HG03139 (cell line): ENCODE results near the gene RGL1.
A peak's percentile ranks its signal among the peaks of the same experiment; 100 is the strongest.

Experiments used
- ATAC-seq: cut with Tn5 transposase; IDR thresholded peaks from one replicate; pipeline ENCODE4 v1.9.1; 2021; ENCODE audit not compliant: unreplicated experiment

Gene RGL1

DNA sequence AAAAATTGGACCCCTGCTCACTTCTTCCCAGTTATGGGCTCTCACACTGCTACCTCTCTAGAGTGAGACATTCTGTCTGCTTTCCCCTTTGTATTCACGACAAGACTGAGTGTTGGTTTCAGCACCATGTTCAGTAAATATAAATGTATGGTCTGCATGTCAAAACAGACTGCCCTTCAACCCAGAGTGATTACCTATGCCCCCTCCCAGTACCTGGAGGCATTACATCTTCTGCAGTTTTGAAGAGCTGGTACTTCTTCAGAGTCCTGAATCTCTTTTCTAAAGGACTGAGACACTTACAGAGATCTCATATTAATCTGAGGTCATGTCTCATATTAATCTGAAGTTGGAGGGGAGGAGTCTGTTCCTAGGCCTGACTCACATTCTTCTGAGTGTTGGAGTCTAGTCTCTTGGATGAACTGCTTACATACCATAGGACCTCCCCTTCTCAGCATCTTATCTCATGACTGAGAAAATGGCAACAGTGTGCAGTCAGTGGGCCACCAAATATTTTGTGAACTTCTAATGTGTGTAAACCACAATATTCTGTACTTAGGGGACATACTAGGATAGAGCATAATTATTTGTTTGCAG, 80.3 kb downstream of the RGL1 start:
- ATAC-seq, result no peak

DNA sequence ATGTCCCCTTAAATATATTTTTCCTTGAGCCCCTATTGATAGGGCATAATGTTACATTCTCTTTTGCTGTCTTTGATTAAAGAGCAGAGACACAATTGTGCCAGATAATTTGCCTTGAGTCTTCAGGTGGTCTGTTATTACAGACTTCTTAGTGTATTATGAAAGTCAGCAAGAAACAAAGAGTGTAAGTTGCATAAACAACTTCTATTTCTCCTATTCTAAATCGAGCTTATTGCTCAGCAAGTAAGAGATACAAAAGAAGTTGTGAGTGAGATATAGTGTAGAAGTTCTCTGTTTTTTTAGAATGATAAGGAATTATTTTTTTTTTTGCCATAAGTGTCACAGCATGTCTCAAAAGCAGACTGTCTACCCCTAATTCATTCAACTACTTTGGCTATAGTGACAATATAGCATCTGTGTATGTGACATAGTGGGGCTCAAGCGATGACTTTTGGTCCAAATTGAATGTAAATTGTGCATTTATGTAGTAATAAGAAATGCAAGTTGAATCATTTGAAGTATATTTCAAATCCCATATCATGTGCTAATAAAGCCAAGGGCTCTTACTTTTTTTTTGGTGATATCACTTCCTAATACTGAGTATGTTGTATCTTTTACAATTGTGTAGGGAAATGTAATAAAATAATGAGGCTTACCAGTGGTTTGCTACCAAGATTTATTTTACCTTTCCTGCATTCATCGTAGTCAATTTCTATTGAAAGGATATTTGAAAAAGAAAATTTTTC, 81.3 kb downstream of the RGL1 start:
- no peak for ATAC-seq

DNA sequence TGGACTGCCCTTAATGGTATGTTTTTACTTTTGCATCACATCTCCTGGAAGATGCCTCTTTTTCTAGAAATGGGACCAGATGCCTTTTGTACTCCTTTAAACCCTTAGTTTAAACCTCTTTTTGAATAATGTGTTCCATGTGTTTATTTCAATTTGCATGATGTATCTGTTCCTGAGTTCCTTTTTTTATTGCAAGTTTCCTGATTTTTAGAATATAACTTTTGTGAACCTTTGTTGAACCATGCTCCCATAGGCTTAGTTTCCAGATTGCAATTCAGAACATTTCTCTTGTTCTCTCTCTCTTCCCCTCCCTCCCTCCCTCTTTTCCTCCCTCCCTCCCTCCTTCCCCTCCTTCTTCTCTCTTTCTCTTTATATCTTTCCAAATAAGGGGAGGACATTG, 81.9 kb downstream of the RGL1 start:
- ATAC-seq, result no peak

DNA sequence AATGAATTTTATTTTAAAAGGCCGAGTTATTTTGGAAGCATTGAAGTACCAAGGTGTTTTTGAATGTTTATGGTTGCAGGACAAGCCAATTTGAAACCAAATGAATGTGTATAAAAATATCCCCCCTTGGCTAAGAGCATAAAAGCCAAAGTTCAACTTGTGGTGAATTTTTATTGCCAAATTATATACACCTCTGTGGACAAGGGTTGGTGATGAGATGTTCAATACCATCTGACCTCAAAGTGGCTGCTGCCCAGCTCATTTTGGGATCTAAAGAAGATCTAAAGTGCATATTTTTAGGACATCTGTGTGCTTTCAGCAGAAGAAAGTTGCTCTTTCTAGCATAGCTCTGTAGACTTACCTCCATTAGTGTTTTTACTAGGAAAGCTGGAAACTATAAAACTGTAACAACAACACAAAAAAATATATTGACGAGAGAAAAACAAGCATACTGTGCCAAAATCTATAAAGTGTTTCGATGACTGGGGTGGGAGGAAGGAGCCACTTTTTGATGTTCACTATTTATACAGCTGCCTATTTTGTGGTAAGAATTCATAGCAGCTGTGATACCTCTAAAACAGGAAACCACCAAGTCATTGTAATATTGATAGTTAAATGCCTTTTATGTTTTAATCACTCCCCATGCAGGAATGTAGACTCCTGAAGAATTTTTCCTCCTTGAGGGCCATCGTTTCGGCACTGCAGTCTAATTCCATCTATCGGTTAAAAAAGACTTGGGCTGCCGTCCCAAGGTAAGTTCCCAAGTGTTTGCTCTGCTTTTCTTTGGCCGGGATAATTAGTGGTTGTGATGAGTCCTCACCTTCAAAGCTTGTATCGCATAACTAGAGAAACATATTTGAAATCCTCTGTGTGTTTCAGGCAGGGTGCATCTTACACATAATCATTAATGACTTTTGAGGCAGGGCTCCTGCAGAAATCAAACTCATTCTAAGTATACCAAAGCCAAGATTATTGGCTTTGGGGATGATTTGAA, 83.2 kb downstream of the RGL1 start:
- no peak for ATAC-seq

DNA sequence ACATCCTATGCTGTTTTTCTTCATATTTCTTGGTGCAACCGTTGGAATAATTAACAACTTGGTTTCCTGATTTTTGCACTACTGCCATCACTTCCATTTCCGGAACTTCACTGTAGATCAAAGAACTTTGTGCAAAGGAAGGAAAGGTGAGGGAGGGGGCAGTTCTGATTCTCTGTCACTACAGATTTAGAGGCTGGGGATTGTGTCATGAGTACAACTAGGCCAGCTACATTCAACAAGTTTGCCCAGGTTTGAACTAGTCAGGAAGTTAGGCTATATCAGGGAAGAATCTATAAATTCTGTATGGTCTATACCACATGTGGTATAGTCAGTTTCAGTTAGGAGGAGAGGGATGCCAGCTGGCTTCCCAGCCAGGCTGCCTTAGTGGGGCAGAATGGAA, 84.2 kb downstream of the RGL1 start:
- no peak for ATAC-seq

DNA sequence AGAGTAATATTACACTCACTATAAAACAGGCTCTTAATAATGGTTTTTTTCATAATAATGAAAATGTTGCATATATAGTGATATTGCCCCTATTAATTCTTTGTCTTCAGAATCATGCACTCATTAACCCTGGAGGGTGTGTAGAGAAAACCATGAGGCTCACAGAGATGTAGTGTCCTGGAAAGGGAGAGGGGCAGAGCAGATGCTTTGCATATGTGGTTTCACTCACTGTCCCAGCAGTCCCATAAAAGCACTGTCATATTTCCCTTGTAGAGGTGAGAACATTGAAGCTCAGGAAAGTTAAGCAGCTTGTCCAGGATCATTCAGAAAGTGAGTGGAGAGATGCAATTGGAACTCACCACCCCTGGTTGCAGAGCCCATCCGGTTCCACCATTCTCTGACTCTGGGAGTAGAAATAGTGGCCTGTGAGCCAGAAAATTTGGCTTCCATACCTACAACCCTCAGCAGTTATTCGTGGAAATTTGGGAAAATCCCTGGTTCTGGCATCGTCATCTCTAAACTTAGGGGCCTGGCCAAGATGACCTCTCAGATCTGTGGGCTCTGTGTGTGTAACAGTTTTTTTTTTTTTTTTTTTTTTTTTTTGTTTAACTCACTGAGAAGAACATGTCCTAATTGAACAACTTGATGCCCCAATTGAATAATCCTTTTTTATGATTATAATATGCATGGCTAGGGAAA, 86.4 kb downstream of the RGL1 start:
- peak; percentile 85 for ATAC-seq

DNA sequence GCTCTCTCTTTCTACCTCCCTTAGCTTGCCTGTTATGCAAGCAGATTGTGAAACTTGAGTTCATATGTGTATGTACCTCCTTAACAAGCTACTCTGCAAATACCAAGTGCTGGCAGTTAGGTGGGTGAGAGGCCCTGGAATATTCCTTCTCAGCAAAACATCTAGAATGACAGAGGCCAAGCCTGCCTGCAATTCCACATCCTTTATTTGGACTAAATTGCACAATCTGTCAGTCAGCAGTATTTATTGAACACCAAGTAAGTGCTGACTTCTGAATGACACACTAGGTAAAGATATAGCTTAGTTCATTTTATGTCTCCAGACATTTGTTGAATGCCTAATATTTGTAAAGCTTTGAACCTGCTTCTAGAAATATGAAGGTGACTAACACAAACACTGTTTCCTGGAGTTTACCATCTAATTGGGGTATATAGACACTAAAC, 87.5 kb downstream of the RGL1 start:
- no peak for ATAC-seq

DNA sequence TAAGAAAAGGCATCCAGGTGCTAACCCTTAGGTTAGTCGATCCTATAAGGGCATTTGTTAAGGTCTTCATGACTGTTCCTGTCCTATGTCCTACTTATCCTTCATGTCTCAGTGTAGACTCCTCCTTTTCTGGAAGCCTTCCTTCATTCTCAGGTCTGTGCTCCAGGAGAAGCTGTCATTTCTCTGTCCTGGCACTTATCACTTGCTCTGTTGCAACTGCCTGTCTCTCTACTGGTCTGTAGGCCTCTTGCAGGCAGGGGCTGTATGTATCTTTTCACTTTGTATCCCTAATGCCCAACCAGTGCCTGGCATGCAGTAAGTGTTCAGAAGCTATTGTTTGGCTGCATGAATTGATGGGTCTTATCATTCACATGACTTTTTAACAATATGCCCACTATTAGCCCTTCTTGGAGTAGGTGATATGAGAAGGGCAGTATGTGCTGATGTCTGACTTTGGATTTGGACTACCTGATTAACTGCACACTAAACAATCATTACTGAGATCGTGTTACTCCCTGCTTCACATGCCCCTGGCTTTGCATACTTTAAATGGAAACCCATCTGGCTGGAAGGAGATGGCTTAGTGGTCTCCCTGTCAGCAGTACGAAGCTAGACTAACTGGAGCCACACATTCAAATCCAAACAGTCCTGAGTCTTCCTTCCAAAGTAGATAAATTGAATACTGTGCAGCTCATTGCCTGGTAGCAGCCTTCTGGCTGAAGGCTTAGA, 88.8 kb downstream of the RGL1 start:
- ATAC-seq, result no peak

DNA sequence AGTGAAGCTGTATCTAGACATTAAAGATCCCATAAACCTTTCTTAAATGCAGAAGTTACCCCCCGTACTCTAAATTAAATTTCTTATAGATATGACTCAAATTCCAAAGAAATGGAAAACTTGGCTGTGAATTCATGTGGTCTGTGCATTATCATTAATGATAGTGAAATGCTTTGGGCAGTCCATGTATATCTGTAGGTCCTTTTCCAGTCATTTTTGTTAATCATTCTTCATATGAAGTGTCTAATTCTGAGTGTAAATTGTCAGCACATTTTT, 89.3 kb downstream of the RGL1 start:
- no peak for ATAC-seq

DNA sequence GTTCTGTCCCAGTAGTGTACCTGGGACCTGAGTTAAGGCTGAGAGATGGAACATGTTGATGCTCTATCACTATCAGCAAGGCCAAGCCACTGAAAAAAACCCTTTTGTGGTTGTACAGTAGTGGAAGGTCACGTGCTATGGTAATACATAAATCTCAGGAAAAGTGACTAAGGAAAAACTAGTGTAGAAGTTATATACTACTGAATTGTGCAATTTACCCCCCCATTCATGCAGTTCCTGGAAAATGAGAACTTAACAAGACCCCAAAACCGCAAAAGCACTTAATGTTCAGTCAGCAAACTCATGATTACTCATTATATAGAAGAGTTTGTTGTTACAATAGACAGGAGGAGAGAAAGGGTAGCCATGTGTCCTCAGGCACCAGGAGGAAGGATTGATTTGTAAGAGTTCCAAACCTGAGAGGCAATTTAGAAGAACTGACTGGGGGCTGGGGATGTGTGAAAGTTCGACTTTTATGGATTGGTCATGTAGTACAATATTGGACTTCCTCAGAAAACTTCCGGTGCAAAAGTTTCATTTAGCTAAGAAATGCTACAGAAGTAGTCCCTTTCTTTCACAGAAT, 91.6 kb downstream of the RGL1 start:
- no peak for ATAC-seq

DNA sequence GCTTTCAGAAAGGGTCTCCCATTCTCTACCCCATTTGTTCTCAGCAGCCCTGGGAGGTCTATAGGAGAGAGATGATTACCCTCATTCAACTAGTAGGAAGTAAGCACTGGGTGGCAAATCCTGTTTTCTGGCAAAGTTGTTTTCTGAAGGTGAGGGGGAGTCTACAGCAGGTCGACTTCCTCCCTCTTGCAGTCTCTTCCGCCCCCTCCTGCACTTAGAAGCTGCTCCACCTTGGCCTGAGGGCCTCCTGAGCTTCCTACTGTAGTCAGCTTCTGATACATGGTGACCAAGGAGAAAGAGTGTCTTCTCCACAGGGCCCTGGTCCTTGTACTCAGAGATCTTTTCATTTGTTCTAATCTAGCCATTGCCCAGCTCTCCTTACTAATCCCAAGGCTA, 93.1 kb downstream of the RGL1 start:
- peak; percentile 21 for ATAC-seq

DNA sequence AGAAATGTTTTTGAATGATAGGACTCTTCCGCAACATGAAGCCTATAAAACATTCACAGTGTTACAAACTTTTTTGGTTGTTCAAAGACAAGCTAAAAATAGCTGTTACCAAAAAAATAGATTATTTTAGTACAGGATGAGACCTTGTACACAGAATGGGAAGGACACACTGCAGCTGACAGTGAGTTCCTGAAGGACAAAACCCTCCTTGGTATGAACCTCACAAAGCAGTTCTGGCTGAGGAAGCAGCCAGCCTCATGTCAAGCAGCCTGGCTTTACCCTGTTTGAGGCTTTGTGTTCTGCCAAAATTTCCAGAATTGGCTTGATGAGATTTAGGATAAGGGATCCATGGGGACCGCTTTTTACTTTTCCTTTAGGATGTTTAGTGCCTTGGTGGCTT, 93.7 kb downstream of the RGL1 start:
- ATAC-seq, result no peak

DNA sequence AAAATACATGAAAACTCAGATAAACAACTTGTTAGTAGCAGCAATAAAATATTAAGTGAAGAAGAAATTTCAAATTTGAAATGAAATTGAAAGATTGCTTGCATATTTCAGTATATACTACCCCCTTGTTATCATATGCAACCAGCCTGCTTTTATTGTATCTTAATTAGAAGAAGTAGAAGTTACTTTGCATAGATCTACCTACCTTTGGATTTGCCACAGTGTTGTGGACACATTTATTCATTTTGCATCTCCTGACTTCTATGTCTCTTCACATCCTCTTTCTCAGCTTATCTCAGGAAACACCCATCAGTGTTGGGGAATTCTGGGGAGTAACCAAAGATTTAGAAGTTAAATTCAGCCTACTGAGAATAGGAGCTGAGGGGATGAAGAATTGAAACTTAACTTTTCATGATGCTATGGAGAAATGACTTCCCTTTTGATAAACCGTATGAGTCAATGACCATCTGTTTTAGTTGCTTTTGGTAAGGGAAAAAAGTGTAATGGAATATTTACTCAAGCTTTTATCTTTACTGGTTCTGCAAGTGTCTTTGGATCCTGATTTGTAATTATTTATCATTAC, 96.9 kb downstream of the RGL1 start:
- no peak for ATAC-seq

DNA sequence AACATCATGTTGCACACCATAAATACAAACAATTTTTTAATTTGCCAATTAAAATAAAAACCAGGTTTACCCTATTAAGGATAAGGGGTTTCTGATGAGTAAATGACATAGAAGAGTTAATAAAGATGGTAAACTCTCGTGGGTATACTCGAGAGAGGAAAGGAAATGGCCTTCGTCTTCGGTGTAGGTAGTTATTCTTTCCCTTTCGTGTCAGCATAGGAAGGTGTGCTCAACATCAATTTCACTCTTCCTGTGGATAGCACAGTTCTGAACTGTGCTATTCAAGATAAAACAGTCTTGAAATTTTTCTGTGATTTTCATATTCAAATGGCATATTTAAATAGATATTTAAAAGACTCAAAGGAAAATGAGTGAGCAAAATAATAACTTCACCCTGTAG, 98.2 kb downstream of the RGL1 start:
- ATAC-seq, result no peak

DNA sequence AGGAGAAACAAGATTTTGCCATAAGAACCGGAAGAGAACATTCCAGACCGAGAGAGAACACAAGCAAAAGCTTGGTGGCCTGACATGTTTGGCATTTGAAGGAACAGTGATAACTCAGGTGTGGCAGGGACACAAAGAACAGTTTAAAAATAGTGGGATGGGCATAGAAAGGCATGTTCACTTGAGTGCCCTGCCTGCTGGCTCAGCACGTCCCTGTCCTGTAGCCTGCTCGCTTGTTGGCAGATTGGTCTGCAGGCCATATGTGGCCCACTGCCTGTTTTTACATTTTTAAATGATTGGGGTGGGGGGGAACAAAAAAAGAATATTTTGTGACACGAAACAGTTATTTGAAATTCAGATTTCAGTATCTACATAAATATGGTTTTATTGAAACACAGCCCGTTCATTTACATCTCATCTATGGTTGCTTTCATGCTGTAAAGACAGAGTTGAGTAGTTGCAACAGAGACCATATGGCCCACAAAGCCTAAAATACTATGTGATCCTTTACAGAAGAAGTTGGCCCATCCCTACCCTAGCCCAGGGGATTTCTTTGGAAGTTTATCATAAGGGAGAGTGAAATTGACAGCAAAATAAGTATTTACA, 100.7 kb downstream of the RGL1 start:
- ATAC-seq, result no peak

DNA sequence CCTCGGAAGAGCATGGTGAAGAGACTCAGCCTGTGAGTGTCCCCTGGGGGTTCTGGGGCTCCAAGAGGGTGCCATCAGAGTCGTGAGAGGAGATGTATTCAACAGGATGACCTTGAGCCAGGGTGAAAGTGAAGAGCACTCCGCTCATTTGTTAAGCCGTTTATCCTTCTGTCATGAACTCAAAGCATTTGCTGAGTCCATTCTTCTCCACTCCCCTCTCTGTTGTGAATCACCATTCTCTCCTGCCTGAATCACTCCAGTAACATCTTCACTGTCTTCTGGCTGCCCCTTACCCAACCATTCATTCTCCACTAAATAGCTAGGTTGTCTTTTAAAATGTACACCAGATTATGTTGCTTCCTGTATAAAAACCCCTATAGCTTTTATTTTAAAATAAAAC, 102.2 kb downstream of the RGL1 start:
- no peak for ATAC-seq

DNA sequence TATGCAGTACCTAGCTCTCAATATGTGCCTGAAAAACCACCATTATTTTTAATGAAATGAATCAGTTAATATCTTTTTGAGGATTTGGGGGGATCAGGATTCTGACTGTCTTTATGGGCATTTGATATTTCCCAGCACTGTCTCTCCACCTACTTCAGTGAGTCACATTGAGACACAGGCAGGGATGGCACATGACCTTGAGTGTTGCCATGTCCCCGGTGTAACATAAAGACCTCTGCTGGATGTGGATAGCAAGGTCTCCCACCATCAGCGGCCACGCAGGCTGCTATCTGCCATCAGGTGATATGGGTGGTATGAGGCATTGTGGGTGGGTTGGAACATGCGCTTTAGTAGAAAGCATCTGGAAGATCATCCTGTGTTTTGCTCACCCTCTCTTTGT, 103.2 kb downstream of the RGL1 start:
- ATAC-seq, result no peak

DNA sequence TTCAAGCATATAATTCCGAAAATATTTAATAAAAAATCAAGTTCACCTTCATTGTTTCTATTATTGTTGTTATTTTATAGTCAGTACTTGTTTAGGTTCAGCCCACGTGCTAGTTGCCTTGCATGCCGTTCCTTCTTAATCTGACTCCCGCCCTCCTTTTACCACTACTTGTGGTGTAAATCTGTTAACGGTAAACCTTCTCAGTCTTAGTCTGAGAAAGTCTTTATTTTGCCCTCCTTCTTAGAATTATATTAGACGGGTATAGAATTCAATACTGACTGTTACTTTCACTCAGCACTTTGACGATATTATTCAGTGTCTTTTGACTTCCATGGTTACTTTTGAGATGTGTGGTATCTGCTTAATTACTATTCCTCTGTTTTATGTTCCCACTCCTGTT, 104.8 kb downstream of the RGL1 start:
- ATAC-seq, result no peak

DNA sequence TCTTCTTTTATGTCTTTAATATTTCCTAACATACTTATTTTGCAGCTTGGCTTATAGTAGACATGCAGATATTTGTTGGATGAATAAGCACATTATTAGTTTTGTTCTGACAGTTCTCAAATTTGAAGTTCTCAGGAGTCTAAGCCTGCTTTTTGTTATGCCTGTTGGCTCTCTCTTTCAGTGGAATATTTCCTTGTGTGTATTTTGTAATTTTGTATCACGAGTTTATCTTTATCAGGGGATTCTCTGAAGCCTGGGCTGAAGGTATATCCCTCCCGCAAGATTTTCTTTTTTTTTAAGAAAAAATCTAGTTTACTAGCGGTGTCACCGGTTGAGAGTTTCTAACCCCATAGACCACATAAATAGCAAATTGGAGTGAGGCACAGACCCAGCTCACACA, 105.9 kb downstream of the RGL1 start:
- peak; percentile 29 for ATAC-seq

DNA sequence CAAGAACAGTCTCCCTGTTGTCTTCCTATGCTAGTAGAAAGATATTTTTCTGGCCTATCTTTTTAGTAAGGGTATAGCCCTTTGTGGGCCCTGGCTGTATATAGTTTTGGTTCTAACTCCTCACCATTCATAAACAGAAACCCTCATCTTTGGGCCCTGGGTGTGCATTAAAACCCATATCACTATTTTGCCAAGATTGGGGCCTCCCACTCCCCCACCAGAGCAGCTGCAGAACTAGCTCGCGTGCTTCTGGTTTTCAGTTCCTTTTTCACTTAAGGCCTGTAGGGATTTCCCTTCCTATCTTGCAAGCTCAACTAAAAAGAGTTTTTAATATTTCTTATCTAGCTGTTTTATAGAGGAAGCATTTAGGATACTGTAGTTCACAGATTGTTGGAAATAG, 106.4 kb downstream of the RGL1 start:
- peak; percentile 76 for ATAC-seq
